ENCODE results near the gene DCXR.

GRCh38 chr17:82023447-82024241 is 13.9 kb downstream of the DCXR start:
- TF ChIP-seq CTCF (IDR thresholded peaks at IDR 0.05; ENCODE audit: insufficient read depth, low read depth, low read length) (no peak), EZH2 (IDR thresholded peaks at IDR 0.05; ENCODE audit: insufficient read depth, low read length) (no peak)

Data from astrocyte (in vitro differentiated cells and primary cell).